Dendritic cell treated with granulocyte-macrophage colony-stimulating factor and Interleukin-4, amounts not matched to agents 40 ng/mL and 50 ng/mL, for 4 days (primary cell): Measurements from ENCODE around the gene LRRIQ3.
"Not testable (repeated sequence)": the region's sequence is repeated elsewhere in the genome, so short reads cannot be mapped to it uniquely, and the experiment has no call there.

ENCODE experiments used
- H3K27ac Mint-ChIP-seq: one replicate; pipeline ENCODE4 v1.8.0; 2022; ENCODE audit warnings: mild to moderate bottlenecking, mixed read lengths
- H3K27me3 Mint-ChIP-seq: one replicate; pipeline ENCODE4 v1.8.0; 2022; ENCODE audit warnings: mild to moderate bottlenecking, mixed read lengths
- H3K36me3 Mint-ChIP-seq: one replicate; pipeline ENCODE4 v1.8.0; 2022; ENCODE audit warnings: low read depth, mixed read lengths
- H3K4me1 Mint-ChIP-seq: one replicate; pipeline ENCODE4 v1.8.0; 2022; ENCODE audit warnings: low read depth, mixed read lengths
- H3K4me3 Mint-ChIP-seq: one replicate; pipeline ENCODE4 v1.8.0; 2022; ENCODE audit warnings: mild to moderate bottlenecking, moderate library complexity, mixed read lengths
- H3K9me3 Mint-ChIP-seq: one replicate; pipeline ENCODE4 v1.8.0; 2022; ENCODE audit warnings: mixed read lengths
- intact Hi-C: fragments of 100-400 bp; cut with micrococcal nuclease; formaldehyde crosslinking; loops from one replicate; pipeline ENCODE4 v1.15.0; 2022

Gene LRRIQ3

DNA sequence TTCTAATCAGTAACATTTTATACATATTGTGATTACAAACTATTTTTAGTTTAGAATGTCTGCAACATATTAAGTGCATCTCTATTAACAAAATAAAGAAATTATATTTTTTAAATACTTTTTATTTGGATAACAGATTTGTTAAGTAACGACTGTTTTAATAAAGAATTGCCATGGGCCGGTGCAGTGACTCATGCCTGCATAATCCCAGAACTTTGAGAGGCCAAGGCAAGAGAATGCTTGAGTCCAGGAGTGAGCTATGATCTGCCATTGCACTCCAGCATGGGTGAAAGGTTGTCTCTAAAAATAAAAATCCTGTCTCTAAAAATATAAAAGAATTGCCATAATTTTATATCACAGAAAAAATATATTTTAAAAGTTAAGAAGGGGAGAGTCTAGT is 4.1 kb downstream of the LRRIQ3 start:
- H3K4me3 Mint-ChIP-seq, result no peak overlapping the region
- H3K27me3 Mint-ChIP-seq, result peaks cover 5% of the 10 kb centered on the region
- H3K27ac Mint-ChIP-seq, result no peak overlapping the region
- no peaks in the 10 kb centered on the region for H3K9me3 Mint-ChIP-seq
- peaks cover 8% of the 10 kb centered on the region for H3K36me3 Mint-ChIP-seq
- peaks cover 6% of the 10 kb centered on the region for H3K4me1 Mint-ChIP-seq
- intact Hi-C loops, result no loop called here

- Mint-ChIP-seq H3K4me1 (peaks cover 7% of the 10 kb centered on the region), H3K27ac (no peak overlapping the region), H3K27me3 (no peaks in the 10 kb centered on the region), H3K4me3 (no peak overlapping the region), H3K9me3 (peaks cover 5% of the 10 kb centered on the region), H3K36me3 (no peaks in the 10 kb centered on the region)
- intact Hi-C loops, result no loop called here
Measured at GRCh38 chr1:74180490-74180889, 17.5 kb downstream of the LRRIQ3 start.

- intact Hi-C loops, H3K4me1 Mint-ChIP-seq, H3K27me3 Mint-ChIP-seq, H3K4me3 Mint-ChIP-seq, H3K27ac Mint-ChIP-seq, H3K36me3 Mint-ChIP-seq: not testable (repeated sequence)
- H3K9me3 Mint-ChIP-seq, result peaks cover 28% of the 10 kb centered on the region
Measured at GRCh38 chr1:74174423-74174822, 23.6 kb downstream of the LRRIQ3 start.

- H3K36me3 Mint-ChIP-seq, result no peaks in the 10 kb centered on the region
- no peaks in the 10 kb centered on the region for H3K9me3 Mint-ChIP-seq
- no peaks in the 10 kb centered on the region for H3K27me3 Mint-ChIP-seq
- intact Hi-C loops, result no loop called here
- no peak overlapping the region for H3K27ac Mint-ChIP-seq
- no peak overlapping the region for H3K4me3 Mint-ChIP-seq
- H3K4me1 Mint-ChIP-seq, result no peaks in the 10 kb centered on the region
Measured at GRCh38 chr1:74162333-74162732, 35.6 kb downstream of the LRRIQ3 start.

DNA sequence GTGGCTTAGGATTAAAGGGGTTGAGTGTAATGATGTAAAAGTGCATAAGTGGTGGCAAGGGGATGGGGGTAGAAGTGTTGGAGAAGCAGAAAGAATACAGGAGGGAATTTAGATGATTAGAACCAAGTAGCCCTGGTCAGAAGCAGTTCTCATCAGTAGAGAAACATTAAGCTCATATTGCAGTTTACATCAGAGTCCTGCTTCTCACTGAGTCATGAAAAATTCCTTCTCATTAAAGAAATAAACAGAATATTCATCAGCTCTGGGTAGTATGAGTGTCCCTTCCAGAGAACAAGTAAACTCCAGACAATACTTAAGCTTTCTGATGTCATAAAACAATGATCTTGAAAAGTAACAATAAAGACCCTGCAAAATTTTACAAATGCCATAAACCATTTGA is 36.5 kb downstream of the LRRIQ3 start:
- intact Hi-C loops, result no loop called here
- Mint-ChIP-seq H3K36me3 (no peaks in the 10 kb centered on the region), H3K27me3 (no peaks in the 10 kb centered on the region), H3K9me3 (no peaks in the 10 kb centered on the region), H3K4me1 (no peaks in the 10 kb centered on the region), H3K27ac (no peak overlapping the region), H3K4me3 (no peak overlapping the region)

- Mint-ChIP-seq H3K4me3 (no peak overlapping the region), H3K27me3 (no peaks in the 10 kb centered on the region), H3K27ac (no peak overlapping the region), H3K4me1 (no peaks in the 10 kb centered on the region), H3K36me3 (no peaks in the 10 kb centered on the region), H3K9me3 (no peaks in the 10 kb centered on the region)
- intact Hi-C loops, result no loop called here
Measured at GRCh38 chr1:74160046-74160445, 37.9 kb downstream of the LRRIQ3 start.

DNA sequence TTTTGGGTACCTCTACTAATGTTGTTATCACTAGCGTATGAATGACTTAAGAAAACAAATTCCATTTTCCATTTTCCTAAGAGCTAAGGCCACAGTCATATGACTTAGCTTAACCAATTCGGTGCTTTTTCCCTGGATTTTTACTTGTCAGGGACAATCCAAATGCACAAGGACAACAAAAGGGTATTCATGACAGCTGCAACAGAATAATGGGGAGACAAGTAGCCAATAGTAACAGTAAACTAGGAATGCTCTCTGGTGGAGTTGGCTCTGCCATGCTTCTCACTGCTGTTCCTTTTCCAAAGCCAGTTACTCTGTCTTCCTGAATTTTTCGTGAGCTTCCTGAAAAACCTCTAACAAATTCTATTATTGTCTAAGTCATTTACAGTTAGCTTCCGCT is 52.9 kb downstream of the LRRIQ3 start:
- Mint-ChIP-seq H3K9me3 (no peaks in the 10 kb centered on the region), H3K36me3 (no peaks in the 10 kb centered on the region), H3K27ac (no peak overlapping the region), H3K4me1 (no peaks in the 10 kb centered on the region), H3K27me3 (no peaks in the 10 kb centered on the region), H3K4me3 (no peak overlapping the region)
- intact Hi-C loops, result no loop called here

DNA sequence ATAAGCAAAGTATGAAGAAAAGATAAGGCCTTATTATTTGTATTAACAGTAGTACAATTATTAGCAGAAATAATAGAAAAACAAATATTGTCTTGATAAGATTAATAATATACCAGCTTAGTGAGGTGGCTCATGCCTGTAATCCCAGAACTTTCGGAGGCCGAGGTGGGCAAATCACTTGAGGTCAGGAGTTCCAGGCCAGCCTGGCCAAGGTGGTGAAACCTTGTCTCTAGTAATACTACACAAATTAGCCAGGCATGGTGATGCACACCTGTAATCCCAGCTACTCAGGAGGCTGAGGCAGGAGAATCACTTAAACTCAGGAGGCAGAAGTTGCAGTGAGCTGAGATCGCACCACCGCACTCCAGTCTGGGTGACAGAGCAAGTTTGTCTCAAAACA is 80.6 kb downstream of the LRRIQ3 start:
- intact Hi-C loops, result not testable (repeated sequence)

GRCh38 chr1:74113333-74113732 is 84.6 kb downstream of the LRRIQ3 start:
- intact Hi-C loops, result no loop called here
- Mint-ChIP-seq H3K9me3 (peaks cover 11% of the 10 kb centered on the region), H3K4me3 (no peak overlapping the region), H3K36me3 (no peaks in the 10 kb centered on the region), H3K4me1 (no peaks in the 10 kb centered on the region), H3K27me3 (no peaks in the 10 kb centered on the region), H3K27ac (no peak overlapping the region)

More for the DNA sequence above, 80.6 kb downstream of the LRRIQ3 start:
- not testable (repeated sequence) for H3K27me3 Mint-ChIP-seq, H3K36me3 Mint-ChIP-seq, H3K4me1 Mint-ChIP-seq, H3K9me3 Mint-ChIP-seq, H3K27ac Mint-ChIP-seq, H3K4me3 Mint-ChIP-seq

GRCh38 chr1:74107394-74107793 is 90.6 kb downstream of the LRRIQ3 start:
- Mint-ChIP-seq H3K27ac (no peak overlapping the region), H3K9me3 (peaks cover 18% of the 10 kb centered on the region), H3K36me3 (no peaks in the 10 kb centered on the region), H3K27me3 (no peaks in the 10 kb centered on the region), H3K4me3 (no peak overlapping the region), H3K4me1 (no peaks in the 10 kb centered on the region)
- intact Hi-C loops, result no loop called here

DNA sequence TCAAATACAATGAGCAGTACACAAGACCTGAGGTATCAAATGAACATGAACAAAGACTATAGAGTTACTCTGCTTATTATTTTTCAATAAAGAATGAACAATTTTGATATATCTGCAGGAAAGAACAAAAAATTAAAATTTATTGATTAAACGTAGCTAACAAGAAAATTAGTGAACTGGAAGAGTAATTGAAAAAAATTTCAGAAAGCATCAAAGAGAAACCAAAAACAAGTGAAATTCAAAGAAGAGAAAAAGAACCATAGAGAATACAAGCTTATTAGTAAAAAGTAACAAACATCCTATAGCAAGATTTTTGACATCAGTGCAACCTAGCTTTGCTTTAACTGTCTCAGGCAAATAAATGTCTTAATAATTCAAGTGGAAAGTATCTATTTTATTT is 106.6 kb downstream of the LRRIQ3 start:
- peaks cover 35% of the 10 kb centered on the region for H3K9me3 Mint-ChIP-seq
- no peak overlapping the region for H3K27ac Mint-ChIP-seq
- no peaks in the 10 kb centered on the region for H3K27me3 Mint-ChIP-seq
- no peaks in the 10 kb centered on the region for H3K4me1 Mint-ChIP-seq
- no peaks in the 10 kb centered on the region for H3K36me3 Mint-ChIP-seq
- H3K4me3 Mint-ChIP-seq, result no peak overlapping the region
- intact Hi-C loops, result no loop called here

DNA sequence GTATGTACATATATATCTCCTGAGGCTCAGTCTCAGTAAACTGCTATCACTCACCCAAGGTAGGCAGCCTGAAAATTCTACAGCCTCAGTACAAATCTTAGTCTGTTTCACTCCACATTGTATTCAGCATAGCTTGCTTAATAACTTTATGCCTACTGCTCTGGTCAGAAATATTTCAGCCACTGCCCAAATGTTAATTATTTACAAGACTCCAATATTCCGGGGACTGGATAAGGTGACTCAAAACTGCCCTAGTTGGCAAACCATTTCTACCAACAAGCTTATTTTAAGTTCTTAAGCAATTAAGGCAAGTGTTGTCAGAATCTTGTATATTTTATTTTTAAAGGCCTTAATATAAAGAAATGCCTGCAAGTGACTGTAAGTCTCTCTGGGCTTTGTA is 114.8 kb downstream of the LRRIQ3 start:
- H3K27me3 Mint-ChIP-seq, result no peaks in the 10 kb centered on the region
- H3K27ac Mint-ChIP-seq, result no peak overlapping the region
- no peak overlapping the region for H3K4me3 Mint-ChIP-seq
- no peaks in the 10 kb centered on the region for H3K36me3 Mint-ChIP-seq
- H3K4me1 Mint-ChIP-seq, result no peaks in the 10 kb centered on the region
- intact Hi-C loops, result no loop called here
- peaks cover 15% of the 10 kb centered on the region for H3K9me3 Mint-ChIP-seq

GRCh38 chr1:74065081-74065480 is 132.9 kb downstream of the LRRIQ3 start:
- intact Hi-C loops, result no loop called here
- peaks cover 9% of the 10 kb centered on the region for H3K9me3 Mint-ChIP-seq
- H3K27ac Mint-ChIP-seq, result no peak overlapping the region
- H3K36me3 Mint-ChIP-seq, result no peaks in the 10 kb centered on the region
- no peaks in the 10 kb centered on the region for H3K27me3 Mint-ChIP-seq
- no peak overlapping the region for H3K4me3 Mint-ChIP-seq
- no peaks in the 10 kb centered on the region for H3K4me1 Mint-ChIP-seq

- Mint-ChIP-seq H3K36me3 (no peaks in the 10 kb centered on the region), H3K27ac (no peak overlapping the region), H3K27me3 (no peaks in the 10 kb centered on the region), H3K9me3 (peaks cover 15% of the 10 kb centered on the region), H3K4me3 (no peak overlapping the region), H3K4me1 (no peaks in the 10 kb centered on the region)
- intact Hi-C loops, result no loop called here
Measured at GRCh38 chr1:74057719-74058118, 140.3 kb downstream of the LRRIQ3 start.

DNA sequence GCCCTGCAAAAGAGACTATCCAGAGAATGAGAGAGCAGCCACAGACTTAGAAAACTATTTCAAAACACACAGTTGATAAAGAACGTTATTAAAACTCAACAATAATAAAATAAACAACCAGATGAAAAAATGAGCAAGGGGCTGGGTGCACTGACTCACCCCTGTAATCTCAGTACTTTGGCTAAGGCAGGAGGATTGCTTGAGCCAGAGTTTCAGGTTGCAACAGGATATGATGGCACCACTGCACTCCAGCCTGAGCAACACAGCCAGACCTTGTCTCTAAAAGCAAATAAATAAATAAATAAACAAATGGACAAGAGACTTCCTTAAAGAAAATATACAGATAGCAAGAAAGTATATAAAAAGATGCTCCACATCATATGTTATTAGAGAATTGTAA is 144.6 kb downstream of the LRRIQ3 start:
- Mint-ChIP-seq H3K27me3 (no peaks in the 10 kb centered on the region), H3K4me1 (no peaks in the 10 kb centered on the region), H3K36me3 (no peaks in the 10 kb centered on the region), H3K27ac (no peak overlapping the region), H3K9me3 (peaks cover 9% of the 10 kb centered on the region), H3K4me3 (no peak overlapping the region)
- intact Hi-C loops, result no loop called here

GRCh38 chr1:74050386-74050785 is 147.6 kb downstream of the LRRIQ3 start:
- intact Hi-C loops, result no loop called here
- Mint-ChIP-seq H3K4me1 (no peaks in the 10 kb centered on the region), H3K27me3 (no peaks in the 10 kb centered on the region), H3K4me3 (no peak overlapping the region), H3K36me3 (no peaks in the 10 kb centered on the region), H3K9me3 (peaks cover 17% of the 10 kb centered on the region), H3K27ac (no peak overlapping the region)
